Measurements from ENCODE around the gene RPAP2.

The RPAP2 gene

DNA sequence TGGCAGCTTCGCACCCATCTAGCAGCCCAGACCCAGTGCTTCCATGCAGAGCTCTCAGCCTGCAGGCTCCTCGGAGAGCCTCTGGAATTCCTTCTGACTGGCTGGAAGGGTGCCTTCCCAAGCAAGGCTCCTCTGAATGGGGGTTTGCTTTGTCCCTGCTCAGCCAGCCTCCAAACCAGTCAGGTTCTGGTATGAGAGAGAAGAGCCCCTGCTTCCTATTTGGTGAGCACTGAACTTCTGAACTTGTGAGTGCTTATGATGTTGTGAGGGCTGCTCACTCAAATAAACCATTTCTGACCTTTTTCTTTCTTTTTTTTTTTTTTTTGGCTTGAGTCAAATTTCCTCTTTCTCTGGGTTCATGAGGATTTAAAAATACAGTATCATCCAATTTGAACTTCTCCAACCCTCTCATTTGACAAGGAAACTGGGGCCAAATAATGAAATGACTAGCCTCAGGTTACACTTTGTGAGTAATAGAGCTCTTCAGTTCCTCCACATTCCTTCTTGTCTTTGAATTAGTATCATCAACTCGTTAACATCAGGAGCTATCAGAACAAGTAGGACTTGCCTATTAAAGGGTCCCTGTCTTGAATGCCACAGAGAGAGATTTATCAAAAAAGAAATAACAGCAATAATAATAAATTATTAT is 148.3 kb downstream of the RPAP2 start:
- DNase-seq (ENCODE audit: low spot score), result no peak

DNA sequence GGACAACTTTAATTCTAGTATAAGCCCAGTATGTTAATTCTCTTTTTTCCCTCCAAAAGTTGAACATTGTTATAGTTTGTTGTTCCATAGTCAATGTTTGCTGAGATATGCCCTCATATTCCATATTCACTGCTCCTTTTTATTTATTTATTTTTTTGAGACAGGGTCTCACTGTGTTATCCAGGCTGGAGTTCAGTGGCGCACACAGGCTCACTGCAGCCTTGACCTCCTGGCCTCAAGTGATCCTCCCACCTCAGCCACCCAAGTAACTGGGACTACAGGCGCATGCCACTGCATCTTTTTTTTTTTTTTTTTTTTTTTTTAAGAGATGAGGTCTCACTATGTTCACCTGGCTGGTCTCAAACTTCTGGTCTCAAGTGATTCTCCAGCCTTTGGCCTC is 149.1 kb downstream of the RPAP2 start:
- no peak for DNase-seq (ENCODE audit: low spot score)
